ENCODE measurements around the gene SYNE1.

Gene SYNE1

DNA sequence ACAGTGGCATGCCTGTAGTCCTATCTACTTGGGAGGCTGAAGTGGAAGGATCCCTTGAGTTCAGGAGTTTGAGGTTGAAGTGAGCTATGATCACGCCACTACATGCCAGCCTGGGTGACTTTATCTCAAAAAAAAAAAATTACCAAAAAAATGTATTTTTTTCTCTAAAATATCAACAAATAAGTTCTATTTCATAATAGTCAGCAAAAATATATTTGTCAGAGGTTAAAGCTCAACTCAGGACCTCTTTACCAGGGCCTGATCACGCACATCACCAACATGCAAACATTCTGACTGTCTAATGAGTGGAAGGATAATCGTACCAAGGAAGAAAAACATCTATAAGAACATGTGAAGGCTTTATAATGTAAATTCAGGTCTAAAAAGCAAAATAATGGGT, 387.0 kb downstream of the SYNE1 start:
- H3K4me3 ChIP-seq (ENCODE audit: low read depth, low read length), result no peak overlapping the region
- TF ChIP-seq, protein P1, sequence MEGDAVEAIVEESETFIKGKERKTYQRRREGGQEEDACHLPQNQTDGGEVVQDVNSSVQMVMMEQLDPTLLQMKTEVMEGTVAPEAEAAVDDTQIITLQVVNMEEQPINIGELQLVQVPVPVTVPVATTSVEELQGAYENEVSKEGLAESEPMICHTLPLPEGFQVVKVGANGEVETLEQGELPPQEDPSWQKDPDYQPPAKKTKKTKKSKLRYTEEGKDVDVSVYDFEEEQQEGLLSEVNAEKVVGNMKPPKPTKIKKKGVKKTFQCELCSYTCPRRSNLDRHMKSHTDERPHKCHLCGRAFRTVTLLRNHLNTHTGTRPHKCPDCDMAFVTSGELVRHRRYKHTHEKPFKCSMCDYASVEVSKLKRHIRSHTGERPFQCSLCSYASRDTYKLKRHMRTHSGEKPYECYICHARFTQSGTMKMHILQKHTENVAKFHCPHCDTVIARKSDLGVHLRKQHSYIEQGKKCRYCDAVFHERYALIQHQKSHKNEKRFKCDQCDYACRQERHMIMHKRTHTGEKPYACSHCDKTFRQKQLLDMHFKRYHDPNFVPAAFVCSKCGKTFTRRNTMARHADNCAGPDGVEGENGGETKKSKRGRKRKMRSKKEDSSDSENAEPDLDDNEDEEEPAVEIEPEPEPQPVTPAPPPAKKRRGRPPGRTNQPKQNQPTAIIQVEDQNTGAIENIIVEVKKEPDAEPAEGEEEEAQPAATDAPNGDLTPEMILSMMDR (IDR thresholded peaks at IDR 0.05; ENCODE audit: insufficient read depth, low read length, missing control alignments), result no peak
- CTCF ChIA-PET, result interaction anchor here (1.6 kb wide), 1 partner anchor 9 kb away, joined by 3 read pairs; no protein-coding TSS in a partner anchor
- no peak for DNase-seq (ENCODE audit: low read depth, low spot score)
- POLR2A ChIA-PET, result no interaction called here

DNA sequence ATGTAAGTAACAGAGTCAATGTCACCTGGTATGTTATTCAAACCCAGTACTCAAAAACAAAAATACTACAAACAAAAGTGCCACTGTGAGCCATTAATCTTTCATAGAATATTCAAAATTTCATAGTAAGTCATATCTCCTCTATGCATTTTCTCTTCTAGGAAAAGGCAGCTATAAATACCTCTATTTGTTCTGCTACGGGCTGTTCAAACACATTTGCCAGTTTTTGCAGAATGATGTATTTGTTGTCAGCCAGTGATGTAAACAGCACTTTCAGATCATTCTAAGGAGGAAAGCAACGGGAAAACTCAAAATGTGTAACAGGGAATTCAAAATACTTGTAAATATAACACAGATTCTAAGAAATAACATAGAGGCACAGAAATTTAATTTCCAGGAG, 388.2 kb downstream of the SYNE1 start:
- ChIA-PET POLR2A (no interaction called here), CTCF (interaction anchor here (1.2 to 1.6 kb wide), 2 partner anchors 10 to 22 kb away, joined by 3 to 4 read pairs; no protein-coding TSS in a partner anchor)
- TF ChIP-seq, protein P1 (IDR thresholded peaks at IDR 0.05; ENCODE audit: insufficient read depth, low read length, missing control alignments), result no peak
- no peak overlapping the region for H3K4me3 ChIP-seq (ENCODE audit: low read depth, low read length)
- no peak for DNase-seq (ENCODE audit: low read depth, low spot score)

DNA sequence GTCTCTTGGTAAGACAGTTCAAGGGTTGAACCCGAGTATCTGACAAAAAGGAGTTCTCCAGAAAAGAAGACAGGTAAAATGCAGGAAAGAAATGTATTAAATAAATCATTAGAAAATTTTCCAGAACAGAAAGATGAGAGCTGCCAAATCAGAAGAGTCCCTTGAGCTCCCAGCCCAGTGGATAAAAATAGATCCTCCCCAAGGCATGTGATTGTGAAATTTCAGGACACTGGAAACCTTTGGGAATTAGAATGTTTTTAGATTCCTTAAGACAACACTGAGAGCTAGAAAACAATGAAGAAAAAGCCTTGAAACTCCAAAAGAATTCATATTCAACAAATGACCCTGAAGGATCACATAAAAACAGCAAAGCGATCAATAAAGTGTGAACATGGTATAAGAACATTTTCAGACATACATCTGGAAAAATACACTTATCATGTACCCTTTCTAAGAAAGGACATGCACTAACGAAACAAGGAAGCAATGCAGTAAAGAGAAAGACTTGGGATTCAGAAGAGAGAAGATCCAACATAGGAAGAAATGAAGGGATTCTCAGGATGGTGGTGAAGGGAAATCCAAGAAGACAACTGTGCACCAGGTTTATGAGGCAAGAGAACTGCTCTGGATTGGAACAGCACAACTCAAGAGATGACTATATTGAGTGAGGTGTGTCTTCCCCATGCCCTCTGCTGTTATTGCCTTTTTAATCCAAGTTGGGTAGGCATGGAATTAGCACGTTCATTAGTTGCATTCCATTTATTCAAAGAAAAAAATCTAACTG, 390.4 kb downstream of the SYNE1 start:
- H3K4me3 ChIP-seq (ENCODE audit: low read depth, low read length), result no peak overlapping the region
- ChIA-PET POLR2A (no interaction called here), CTCF (interaction anchor here (1.8 kb wide), 1 partner anchor 21 kb away, joined by 12 read pairs; no protein-coding TSS in a partner anchor)
- TF ChIP-seq, protein P1 (IDR thresholded peaks at IDR 0.05; ENCODE audit: insufficient read depth, low read length, missing control alignments), result no peak
- no peak for DNase-seq (ENCODE audit: low read depth, low spot score)

DNA sequence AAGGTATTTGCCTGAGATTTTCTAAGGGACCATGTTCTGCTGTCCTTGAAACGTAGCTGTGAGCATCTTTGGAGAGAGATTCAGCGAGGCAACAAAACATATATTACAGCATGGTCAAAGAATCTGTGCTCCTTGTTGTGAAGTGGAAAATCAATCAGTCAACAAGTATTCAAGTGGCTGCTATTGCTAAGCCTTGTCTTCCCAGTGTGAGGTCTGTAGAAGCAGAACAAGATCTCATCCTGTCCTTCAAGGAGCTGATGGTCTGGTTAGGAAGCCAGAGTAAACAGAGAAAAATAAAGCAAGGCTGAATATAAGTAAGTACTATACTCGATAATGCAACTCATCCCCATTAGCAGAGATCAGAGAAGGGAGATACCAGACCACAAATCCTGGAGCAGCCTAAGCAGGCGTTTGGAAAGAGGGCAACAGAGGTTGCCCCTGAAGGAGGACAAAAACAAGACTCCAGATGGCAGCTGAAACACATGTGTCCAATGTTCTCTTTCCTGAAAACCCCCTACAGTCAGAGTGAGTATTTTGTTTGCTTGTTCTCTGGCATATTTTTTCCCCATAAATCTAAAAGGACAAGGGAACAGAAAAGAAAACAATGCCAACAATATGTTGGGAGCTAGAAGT, 392.0 kb downstream of the SYNE1 start:
- no peak for DNase-seq (ENCODE audit: low read depth, low spot score)
- TF ChIP-seq, protein P1 (IDR thresholded peaks at IDR 0.05; ENCODE audit: insufficient read depth, low read length, missing control alignments), result no peak
- CTCF ChIA-PET, result interaction anchor here (0.7 to 1.8 kb wide), 3 partner anchors 11 to 54 kb away, joined by 3 to 12 read pairs (median 3); no protein-coding TSS in a partner anchor
- POLR2A ChIA-PET, result no interaction called here
- no peak overlapping the region for H3K4me3 ChIP-seq (ENCODE audit: low read depth, low read length)

DNA sequence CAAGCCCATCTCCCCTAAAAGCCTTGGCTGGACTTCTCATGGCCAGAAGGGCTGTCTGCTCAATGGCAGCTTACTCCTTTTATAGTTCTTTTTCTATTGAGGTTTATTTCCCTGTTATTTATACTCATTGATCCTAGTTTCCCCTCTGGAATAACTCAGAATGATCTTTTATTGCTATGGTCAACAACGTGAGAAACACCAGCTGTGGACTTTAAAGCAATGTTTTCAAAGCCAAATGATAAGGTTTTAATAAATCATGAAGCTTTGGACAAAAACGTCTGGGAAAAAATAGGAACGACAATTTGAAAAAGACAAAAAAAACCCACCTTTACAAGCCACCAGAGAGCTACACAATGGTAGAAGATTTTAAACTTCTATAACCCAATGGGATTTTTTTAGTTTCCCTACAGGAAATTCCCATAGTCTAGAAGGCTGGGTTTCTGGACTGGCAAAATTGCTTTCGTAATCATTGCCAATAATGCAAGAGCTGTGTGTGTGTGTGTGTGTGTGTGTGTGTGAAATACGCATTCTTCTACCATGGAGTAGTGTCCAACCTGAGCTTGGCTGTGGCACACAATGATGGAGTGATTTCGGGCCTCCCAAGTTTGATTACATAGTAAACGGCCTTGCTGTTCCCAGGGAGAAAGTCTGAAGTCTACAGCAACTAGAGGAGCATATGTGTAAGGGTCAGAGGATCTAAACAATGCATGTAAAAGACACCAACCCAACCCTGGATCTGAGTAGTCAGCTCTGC, 396.0 kb downstream of the SYNE1 start:
- TF ChIP-seq, protein P1 (IDR thresholded peaks at IDR 0.05; ENCODE audit: insufficient read depth, low read length, missing control alignments), result no peak
- CTCF ChIA-PET, result interaction anchor here (0.8 kb wide), 2 partner anchors 97 to 476 kb away, joined by 3 read pairs; no protein-coding TSS in a partner anchor
- POLR2A ChIA-PET, result no interaction called here

More for the DNA sequence above, 396.0 kb downstream of the SYNE1 start:
- no peak for DNase-seq (ENCODE audit: low read depth, low spot score)
- H3K4me3 ChIP-seq (ENCODE audit: low read depth, low read length), result no peak overlapping the region
